H1 (cell line): ENCODE data around the gene SPDEF.

ENCODE experiments used
- CEBPB ChIP-seq: IDR thresholded peaks from 2 replicates; pipeline ENCODE4 v1.6.1; 2012; ENCODE audit warnings: low read depth, low read length
- CHD2 ChIP-seq: IDR thresholded peaks from 2 replicates; pipeline ENCODE4 v1.6.1; 2012; ENCODE audit warnings: low read length, improper control_type of control experiment
- EZH2 ChIP-seq: fragments of 200-600 bp; sonication (generic); IDR thresholded peaks from 2 replicates; pipeline ENCODE4 v1.7.1; 2012; ENCODE audit warnings: low read depth, mild to moderate bottlenecking, moderate library complexity, low read length, inconsistent platforms; ENCODE audit not compliant: severe bottlenecking
- JUND ChIP-seq: IDR thresholded peaks from 2 replicates; pipeline ENCODE4 v1.6.1; 2011; ENCODE audit warnings: mild to moderate bottlenecking, improper control_type of control experiment, low read length
- KDM5A ChIP-seq: fragments of 200-600 bp; IDR thresholded peaks from 2 replicates; pipeline ENCODE4 v1.7.1; 2012; ENCODE audit warnings: mild to moderate bottlenecking, low read length, inconsistent platforms, mixed read lengths
- NANOG ChIP-seq: IDR thresholded peaks from 2 replicates; pipeline ENCODE4 v1.6.1; 2011; ENCODE audit warnings: low read length, low read depth, mild to moderate bottlenecking, inconsistent platforms; ENCODE audit not compliant: insufficient read depth, poor library complexity, severe bottlenecking
- POLR2A ChIP-seq, 2 experiments: IDR thresholded peaks; 1 replicate in 1 of 2; 2 replicates in 1 of 2; pipeline ENCODE4 v1.6.1; 2011; ENCODE audit warnings: low read depth in 2 of 2, low read length in 2 of 2, mild to moderate bottlenecking in 2 of 2; ENCODE audit errors: control extremely low read depth in 1 of 2
- RFX5 ChIP-seq: IDR thresholded peaks from 2 replicates; pipeline ENCODE4 v1.6.1; 2011; ENCODE audit warnings: low read depth, low read length, improper control_type of control experiment, borderline replicate concordance
- SIN3A ChIP-seq, 2 experiments: IDR thresholded peaks in 1 of 2; conservative IDR thresholded peaks in 1 of 2; 2 replicates each; pipeline ENCODE4 v1.6.1; 2011 to 2012; ENCODE audit warnings: low read length in 2 of 2, improper control_type of control experiment in 1 of 2, low read depth in 1 of 2, mild to moderate bottlenecking in 1 of 2
- TAF1 ChIP-seq: IDR thresholded peaks from 2 replicates; pipeline ENCODE4 v1.6.1; 2011; ENCODE audit warnings: mild to moderate bottlenecking, low read depth, low read length
- TF ChIP-seq, protein P1 (sequence below), 3 experiments: IDR thresholded peaks; 1 replicate in 2 of 3; 2 replicates in 1 of 3; pipeline versions ENCODE4 v1.5.1 to v1.6.1; 2011; ENCODE audit warnings: low read length in 3 of 3, mild to moderate bottlenecking in 3 of 3, inconsistent platforms in 2 of 3, low read depth in 1 of 3, moderate library complexity in 1 of 3; ENCODE audit not compliant: insufficient read depth in 1 of 3; ENCODE audit errors: control extremely low read depth in 1 of 3
- TF ChIP-seq, protein P2 (sequence below): IDR thresholded peaks from 2 replicates; pipeline ENCODE4 v1.6.1; 2011; ENCODE audit warnings: low read depth, mild to moderate bottlenecking, low read length; ENCODE audit not compliant: insufficient read depth

DNA sequence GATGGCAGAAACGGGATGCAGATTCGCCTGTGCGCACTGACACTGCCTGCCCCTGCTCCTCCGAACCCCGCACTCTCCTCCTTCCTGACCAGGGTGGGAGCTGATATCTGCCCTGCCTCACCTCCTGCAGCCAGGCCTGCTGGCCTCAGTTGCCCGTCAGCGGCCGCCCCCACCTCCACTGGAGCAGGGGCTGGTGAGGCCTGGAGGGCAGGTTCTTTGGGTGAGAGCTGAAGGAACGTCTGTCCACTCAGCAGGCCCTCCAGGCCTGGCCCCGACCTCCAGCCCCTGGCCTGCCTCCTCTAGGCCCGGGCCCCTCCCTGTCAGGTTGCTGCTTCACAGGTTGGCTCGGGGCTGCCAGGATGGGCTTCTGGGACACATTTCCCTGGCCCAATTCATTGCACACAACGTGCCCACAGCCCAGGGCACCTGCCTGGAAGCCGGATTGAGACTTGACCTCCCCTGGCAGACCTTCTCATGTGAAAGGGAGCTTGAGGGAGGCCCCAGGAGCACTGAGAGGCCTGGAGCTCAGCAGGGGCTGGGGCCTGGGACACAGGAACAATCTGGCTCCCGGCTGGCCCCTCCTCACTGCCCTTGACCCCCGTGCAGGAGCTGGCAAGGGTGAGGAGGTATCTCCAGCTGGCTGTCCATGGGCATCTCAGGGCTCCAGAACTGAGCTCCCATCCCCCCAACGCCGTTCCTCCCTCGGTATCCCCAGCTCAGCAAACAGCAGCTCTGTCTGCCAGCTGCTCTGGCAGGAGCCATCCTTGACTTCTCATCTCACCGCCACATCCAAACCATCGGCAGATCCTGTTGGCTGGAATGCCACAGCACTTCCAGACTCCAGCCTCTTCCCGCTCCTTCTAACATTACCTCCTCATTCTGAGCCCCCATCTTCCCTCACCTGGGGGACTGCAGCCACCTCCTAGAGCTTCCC, 39.5 kb downstream of the SPDEF start:
- TF ChIP-seq SIN3A (conservative IDR thresholded peaks at IDR 0.05 in 1 of 2, IDR thresholded peaks at IDR 0.05 in 1 of 2; ENCODE audit: low read depth in 1 of 2, low read length in 2 of 2) (no peak), CHD2 (no peak), KDM5A (no peak), EZH2 (no peak), NANOG (no peak), JUND (no peak), POLR2A (IDR thresholded peaks at IDR 0.05; ENCODE audit: control extremely low read depth in 1 of 2, low read depth in 2 of 2, low read length in 2 of 2) (no peak), CEBPB (no peak), RFX5 (no peak), TAF1 (no peak)
- TF ChIP-seq, protein P1, sequence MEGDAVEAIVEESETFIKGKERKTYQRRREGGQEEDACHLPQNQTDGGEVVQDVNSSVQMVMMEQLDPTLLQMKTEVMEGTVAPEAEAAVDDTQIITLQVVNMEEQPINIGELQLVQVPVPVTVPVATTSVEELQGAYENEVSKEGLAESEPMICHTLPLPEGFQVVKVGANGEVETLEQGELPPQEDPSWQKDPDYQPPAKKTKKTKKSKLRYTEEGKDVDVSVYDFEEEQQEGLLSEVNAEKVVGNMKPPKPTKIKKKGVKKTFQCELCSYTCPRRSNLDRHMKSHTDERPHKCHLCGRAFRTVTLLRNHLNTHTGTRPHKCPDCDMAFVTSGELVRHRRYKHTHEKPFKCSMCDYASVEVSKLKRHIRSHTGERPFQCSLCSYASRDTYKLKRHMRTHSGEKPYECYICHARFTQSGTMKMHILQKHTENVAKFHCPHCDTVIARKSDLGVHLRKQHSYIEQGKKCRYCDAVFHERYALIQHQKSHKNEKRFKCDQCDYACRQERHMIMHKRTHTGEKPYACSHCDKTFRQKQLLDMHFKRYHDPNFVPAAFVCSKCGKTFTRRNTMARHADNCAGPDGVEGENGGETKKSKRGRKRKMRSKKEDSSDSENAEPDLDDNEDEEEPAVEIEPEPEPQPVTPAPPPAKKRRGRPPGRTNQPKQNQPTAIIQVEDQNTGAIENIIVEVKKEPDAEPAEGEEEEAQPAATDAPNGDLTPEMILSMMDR (IDR thresholded peaks at IDR 0.05; ENCODE audit: control extremely low read depth in 1 of 3, insufficient read depth in 1 of 3, low read depth in 1 of 3, low read length in 3 of 3) = no peak
- TF ChIP-seq, protein P2, sequence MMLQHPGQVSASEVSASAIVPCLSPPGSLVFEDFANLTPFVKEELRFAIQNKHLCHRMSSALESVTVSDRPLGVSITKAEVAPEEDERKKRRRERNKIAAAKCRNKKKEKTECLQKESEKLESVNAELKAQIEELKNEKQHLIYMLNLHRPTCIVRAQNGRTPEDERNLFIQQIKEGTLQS = no peak
